22Rv1 (cell line): ENCODE data around the gene RAD9B.

Experiments used
- CTCF ChIP-seq: fragments of 450-650 bp; IDR thresholded peaks from 2 replicates; pipeline ENCODE4 v1.5.1; 2017; ENCODE audit warnings: mild to moderate bottlenecking
- ZFX ChIP-seq: fragments of 450-650 bp; IDR thresholded peaks from 2 replicates; pipeline ENCODE4 v1.6.1; 2017; ENCODE audit warnings: antibody characterized with exemption, borderline replicate concordance

DNA sequence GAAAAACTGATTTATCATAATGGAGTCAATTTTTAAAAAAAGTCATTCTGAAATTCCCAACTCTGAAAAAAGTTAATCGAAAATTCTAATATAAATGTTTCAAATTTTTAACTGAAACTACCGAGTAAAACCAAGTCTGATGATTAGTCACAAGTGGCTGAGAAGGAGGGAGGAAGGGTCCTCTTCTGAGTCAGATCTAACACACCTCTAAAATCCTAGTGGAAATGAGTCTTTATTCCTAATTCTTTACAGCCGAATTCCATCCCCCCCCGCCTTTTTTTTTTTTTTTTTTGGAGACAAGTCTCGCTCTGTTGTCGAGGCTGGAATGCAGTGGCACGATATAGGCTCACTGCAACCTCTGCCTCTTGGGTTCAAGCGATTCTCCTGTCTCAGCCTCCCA, 37.9 kb downstream of the RAD9B start:
- TF ChIP-seq CTCF = no peak
- TF ChIP-seq ZFX = no peak
